HL-60 (cell line): ENCODE results near the gene GFI1B.

ENCODE experiments used
- DNase-seq, 2 experiments: peaks; one replicate each; pipeline ENCODE4 v3.0.0-alpha.2; 2010 to 2020; ENCODE audit warnings: low read depth in 1 of 2, low spot score in 1 of 2
- H3K27ac ChIP-seq: fragments of 250-450 bp; sonication (Bioruptor Pico); replicated peaks from 2 replicates; pipeline ENCODE4 v1.5.1; 2020; ENCODE audit warnings: mild to moderate bottlenecking, moderate library complexity
- H3K27me3 ChIP-seq: fragments of 250-450 bp; sonication (Bioruptor Pico); 2 replicates; pipeline ENCODE4 v1.5.1; 2021; ENCODE audit warnings: mild to moderate bottlenecking, moderate library complexity; ENCODE audit not compliant: insufficient read depth, poor library complexity, severe bottlenecking
- H3K4me3 ChIP-seq: replicated peaks from 2 replicates; pipeline ENCODE4 v1.5.1; 2011; ENCODE audit warnings: mild to moderate bottlenecking, control low read depth, low read length; ENCODE audit not compliant: insufficient read depth
- CTCF ChIP-seq: IDR thresholded peaks from one replicate; pipeline ENCODE4 v1.5.1; 2011; ENCODE audit warnings: low read length, control low read depth, inconsistent platforms; ENCODE audit not compliant: insufficient read depth
- GABPA ChIP-seq: IDR thresholded peaks from 2 replicates; pipeline ENCODE4 v1.6.1; 2012; ENCODE audit warnings: low read depth
- POLR2AphosphoS5 ChIP-seq: IDR thresholded peaks from 2 replicates; pipeline ENCODE4 v1.6.1; 2012; ENCODE audit warnings: low read depth
- REST ChIP-seq: IDR thresholded peaks from 2 replicates; pipeline ENCODE4 v1.6.1; 2012; ENCODE audit warnings: low read depth; ENCODE audit not compliant: insufficient replicate concordance
- SPI1 ChIP-seq: IDR thresholded peaks from 2 replicates; pipeline ENCODE4 v1.6.1; 2012; ENCODE audit warnings: low read depth, mild to moderate bottlenecking, borderline replicate concordance

The GFI1B gene

GRCh38 chr9:133003071-133003461 lies 24.6 kb downstream of the GFI1B start:
- DNase-seq, result no peak
- Histone ChIP-seq H3K4me3 (no peak overlapping the region), H3K27me3 (no peaks in the 10 kb centered on the region), H3K27ac (peak overlapping the region; percentile 45)
- TF ChIP-seq POLR2AphosphoS5, result no peak

- Histone ChIP-seq H3K27ac (peak overlapping the region; percentile 45), H3K4me3 (no peak overlapping the region), H3K27me3 (no peaks in the 10 kb centered on the region)
- no peak for TF ChIP-seq GABPA
- TF ChIP-seq POLR2AphosphoS5, result no peak
- TF ChIP-seq CTCF, result no peak
- TF ChIP-seq SPI1, result no peak
- no peak for TF ChIP-seq REST
- peak in 1 of 2 experiments; percentile 32 for DNase-seq
Observed at GRCh38 chr9:133003671-133004090, 25.2 kb downstream of the GFI1B start.

GRCh38 chr9:133004091-133004998 lies 25.9 kb downstream of the GFI1B start:
- H3K4me3 ChIP-seq, result no peak overlapping the region
- no peaks in the 10 kb centered on the region for H3K27me3 ChIP-seq
- TF ChIP-seq SPI1 (peak; percentile 94), POLR2AphosphoS5 (no peak)
- peak in 1 of 2 experiments; percentile 67 for DNase-seq
- H3K27ac ChIP-seq, result peak overlapping the region; percentile 45

GRCh38 chr9:133004999-133005760 lies 26.7 kb downstream of the GFI1B start:
- no peak for DNase-seq
- H3K27ac ChIP-seq, result peak overlapping the region; percentile 45
- TF ChIP-seq GABPA (no peak), SPI1 (no peak), REST (no peak), CTCF (no peak), POLR2AphosphoS5 (no peak)
- H3K27me3 ChIP-seq, result no peaks in the 10 kb centered on the region
- no peak overlapping the region for H3K4me3 ChIP-seq
